SK-N-MC (cell line): ENCODE data around the gene SPG7.

ENCODE experiments used
- DNase-seq: peaks from one replicate; pipeline ENCODE4 v3.0.0-alpha.2; 2011; ENCODE audit warnings: low read depth, low spot score
- H3K27ac ChIP-seq: fragments of 200-600 bp; sonication (generic); 2 replicates; pipeline ENCODE4 v1.5.1; 2016; ENCODE audit warnings: mixed run types
- H3K36me3 ChIP-seq: fragments of 200-600 bp; sonication (generic); 2 replicates; pipeline ENCODE4 v1.6.1; 2017; ENCODE audit warnings: antibody characterized with exemption, low read length, mixed read lengths; ENCODE audit not compliant: insufficient read depth
- H3K4me3 ChIP-seq: fragments of 200-600 bp; sonication (generic); 2 replicates; pipeline ENCODE4 v1.5.1; 2016
- H3K9ac ChIP-seq: fragments of 200-600 bp; sonication (generic); 2 replicates; pipeline ENCODE4 v1.8.0; 2017; ENCODE audit warnings: mixed run types, mixed read lengths; ENCODE audit not compliant: insufficient read length
- H3K9me3 ChIP-seq: fragments of 200-600 bp; sonication (generic); 2 replicates; pipeline ENCODE4 v1.6.1; 2017; ENCODE audit warnings: low read depth, mild to moderate bottlenecking, antibody characterized with exemption, low read length, moderate library complexity, mixed read lengths
- EZH2 ChIP-seq: fragments of 200-600 bp; sonication (generic); IDR thresholded peaks from one replicate; pipeline ENCODE4 v1.6.1; 2017; ENCODE audit warnings: antibody characterized with exemption
- FOXP2 ChIP-seq: optimal IDR thresholded peaks from 2 replicates; pipeline ENCODE3; 2011; ENCODE audit warnings: mild to moderate bottlenecking, moderate library complexity; ENCODE audit not compliant: insufficient read depth; ENCODE audit errors: extremely low read length, control extremely low read depth
- POLR2AphosphoS5 ChIP-seq: IDR thresholded peaks from 2 replicates; pipeline ENCODE4 v1.6.1; 2012; ENCODE audit warnings: mild to moderate bottlenecking, low read depth, low read length, borderline replicate concordance

The SPG7 gene

DNA sequence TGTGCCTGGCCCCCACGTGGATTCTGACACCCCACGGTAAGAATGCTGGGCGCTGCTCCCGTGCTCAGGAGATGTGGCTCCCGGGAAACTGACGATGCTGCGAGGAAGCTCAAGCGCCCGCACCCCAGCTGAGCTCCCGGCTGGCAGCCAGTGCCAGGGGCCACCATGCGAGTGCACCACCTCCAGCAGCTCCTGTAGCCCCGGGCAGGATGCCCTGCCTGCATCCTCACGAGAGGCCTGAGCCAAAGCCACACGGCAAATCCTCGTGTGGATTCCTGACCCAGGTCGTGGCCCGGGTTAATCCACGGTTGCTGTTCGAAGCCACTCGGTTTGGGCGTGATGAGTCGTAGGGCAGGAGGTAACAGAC lies 93.7 kb downstream of the SPG7 start:
- Histone ChIP-seq H3K4me3 (no peak overlapping the region), H3K36me3 (no peaks in the 10 kb centered on the region), H3K27ac (no peak overlapping the region), H3K9ac (no peak overlapping the region), H3K9me3 (no peaks in the 10 kb centered on the region)
- no peak for TF ChIP-seq POLR2AphosphoS5
- no peak for TF ChIP-seq EZH2
- TF ChIP-seq FOXP2: no peak
- DNase-seq: no peak

GRCh38 chr16:89602273-89602951 lies 94.2 kb downstream of the SPG7 start:
- H3K9me3 ChIP-seq: no peaks in the 10 kb centered on the region
- no peak overlapping the region for H3K27ac ChIP-seq
- TF ChIP-seq FOXP2 (no peak), POLR2AphosphoS5 (no peak), EZH2 (no peak)
- no peak overlapping the region for H3K4me3 ChIP-seq
- no peaks in the 10 kb centered on the region for H3K36me3 ChIP-seq
- H3K9ac ChIP-seq: no peak overlapping the region
- no peak for DNase-seq

DNA sequence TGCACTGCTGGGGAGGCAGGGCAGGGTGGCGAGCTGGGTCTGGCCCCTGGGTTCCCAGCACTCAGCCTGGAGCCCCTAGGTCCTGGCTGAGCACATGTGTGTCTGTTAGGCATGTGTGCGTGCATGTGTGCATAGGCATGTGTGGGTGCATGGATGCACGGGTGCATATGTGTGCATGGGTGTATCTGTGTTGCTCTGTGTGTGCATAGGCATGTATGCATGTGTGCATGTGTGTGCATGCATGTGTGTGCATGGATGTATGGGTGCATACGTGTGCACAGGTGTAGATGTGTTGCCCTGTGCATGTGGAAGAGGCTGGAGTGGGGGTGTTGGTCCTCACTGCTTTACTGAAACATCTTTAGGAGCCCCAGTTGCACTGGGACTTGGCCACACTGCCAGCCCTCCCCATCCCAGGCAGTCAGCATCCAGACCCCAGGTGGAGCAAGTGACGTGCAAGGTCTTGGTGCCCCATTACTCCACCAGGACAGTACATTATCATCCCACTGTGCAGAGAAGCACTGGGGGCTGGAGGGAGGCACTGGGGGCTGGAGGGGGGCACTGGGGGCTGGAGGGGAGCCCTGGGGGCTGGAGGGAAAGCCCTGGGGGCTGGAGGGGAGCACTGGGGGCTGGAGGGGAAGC lies 94.9 kb downstream of the SPG7 start:
- no peaks in the 10 kb centered on the region for H3K36me3 ChIP-seq
- H3K4me3 ChIP-seq: no peak overlapping the region
- no peak overlapping the region for H3K27ac ChIP-seq
- H3K9ac ChIP-seq: no peak overlapping the region
- no peaks in the 10 kb centered on the region for H3K9me3 ChIP-seq
- DNase-seq: no peak
- TF ChIP-seq EZH2 (no peak), FOXP2 (no peak), POLR2AphosphoS5 (no peak)

DNA sequence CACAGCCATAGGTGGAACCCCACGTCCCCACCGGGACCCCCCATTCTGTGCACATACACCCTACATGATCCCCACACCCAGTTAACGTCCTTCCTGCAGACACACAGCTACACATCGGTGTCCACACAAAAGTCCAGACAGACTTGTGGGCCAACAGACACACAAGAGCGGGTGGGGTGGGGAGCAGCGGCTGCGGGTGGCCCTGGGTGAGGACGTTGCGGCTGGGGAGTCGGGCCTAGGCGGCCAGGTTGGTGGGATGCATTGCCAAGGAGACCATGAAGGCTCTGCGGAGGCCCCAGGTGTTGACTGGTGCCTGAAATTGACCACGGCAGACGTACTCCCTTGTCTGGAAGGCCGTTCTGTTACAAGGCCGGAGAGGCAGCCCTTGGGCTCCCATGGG lies 96.6 kb downstream of the SPG7 start:
- Histone ChIP-seq H3K9ac (no peak overlapping the region), H3K4me3 (no peak overlapping the region), H3K9me3 (no peaks in the 10 kb centered on the region), H3K36me3 (no peaks in the 10 kb centered on the region), H3K27ac (no peak overlapping the region)
- TF ChIP-seq POLR2AphosphoS5 (no peak), FOXP2 (no peak), EZH2 (no peak)
- no peak for DNase-seq

GRCh38 chr16:89605186-89605970 lies 97.2 kb downstream of the SPG7 start:
- no peak overlapping the region for H3K4me3 ChIP-seq
- DNase-seq: no peak

GRCh38 chr16:89606006-89606405 lies 97.8 kb downstream of the SPG7 start:
- Histone ChIP-seq H3K9me3 (no peaks in the 10 kb centered on the region), H3K9ac (no peak overlapping the region), H3K27ac (no peak overlapping the region), H3K36me3 (no peaks in the 10 kb centered on the region), H3K4me3 (no peak overlapping the region)
- no peak for DNase-seq
- TF ChIP-seq FOXP2: no peak
- TF ChIP-seq EZH2: no peak
- TF ChIP-seq POLR2AphosphoS5: no peak

More at GRCh38 chr16:89605186-89605970, 97.2 kb downstream of the SPG7 start:
- H3K36me3 ChIP-seq: no peaks in the 10 kb centered on the region
- no peak overlapping the region for H3K27ac ChIP-seq
- no peaks in the 10 kb centered on the region for H3K9me3 ChIP-seq
- TF ChIP-seq EZH2: no peak
- TF ChIP-seq FOXP2: no peak
- TF ChIP-seq POLR2AphosphoS5: no peak
- no peak overlapping the region for H3K9ac ChIP-seq
